ENCODE measurements around the gene INSL3. TPM values are rescaled to one million over a fixed set of nuclear protein-coding genes. Genes with fewer than 3 reads are reported as not detected.

The INSL3 gene
- total RNA-seq, 4 donors from 2014 or later, result not detected

Small RNA genes lying within 50 kb of the gene (small RNA-seq; reads per million reads assigned to genes)
- gene SNORA68, result not detected

Other genes starting within 250 kb of the INSL3 start
- under 1 TPM; 0.21 to 0.78 (median 0.41) TPM for gene UNC13A, start 133.2 kb downstream of the INSL3 start, total RNA-seq
- gene MAP1S, start 102.0 kb downstream of the INSL3 start, total RNA-seq, result 10 to 100 TPM; 23.4 to 39.3 (median 31.2) TPM
- 1 to 10 TPM; 1.4 to 9.9 (median 3.0) TPM for gene FCHO1, start 70.0 kb downstream of the INSL3 start, total RNA-seq
- gene B3GNT3, start 26.4 kb downstream of the INSL3 start, total RNA-seq, result 1 to 10 TPM in 1 of 4 donors, under 1 TPM in 2, not detected in 1; 0.20 to 2.4 (median 0.44) TPM
- gene JAK3, start 26.5 kb upstream of the INSL3 start, total RNA-seq, result 10 to 100 TPM in 2 of 4 donors, 1 to 10 TPM in 2; 1.9 to 18.0 (median 8.3) TPM
- 1,000 to 10,000 TPM; 1,544 to 1,849 (median 1,738) TPM for gene RPL18A, start 38.4 kb upstream of the INSL3 start, total RNA-seq
- gene SLC5A5, start 50.4 kb upstream of the INSL3 start, total RNA-seq, result not detected
- gene CCDC124, start 111.5 kb upstream of the INSL3 start, total RNA-seq, result 10 to 100 TPM; 29.3 to 69.0 (median 33.9) TPM
- gene KCNN1, start 145.6 kb upstream of the INSL3 start, total RNA-seq, result under 1 TPM in 1 of 4 donors, not detected in 3; under 0.01 TPM
- 100 to 1,000 TPM; 127 to 180 (median 177) TPM for gene ARRDC2, start 186.7 kb upstream of the INSL3 start, total RNA-seq

All from tibial nerve (tissue), 4 donors.